Thyroid gland (tissue), 4 donors: Measurements from ENCODE around the gene TNIK. TPM values are rescaled to one million over a fixed set of nuclear protein-coding genes. Genes with fewer than 3 reads are reported as not detected.

Experiments used
- DNase-seq, 2 donors: peaks; one replicate each; pipeline ENCODE4 v3.0.0-alpha.2; 2019
- H3K27ac ChIP-seq, 3 donors: fragments of 200-600 bp; sonication (generic); 1 replicate in 2 of 3; 2 replicates in 1 of 3; pipeline ENCODE4 v1.5.1; 2016 to 2019; ENCODE audit warnings: mild to moderate bottlenecking in 1 of 3, moderate library complexity in 1 of 3
- H3K27me3 ChIP-seq: fragments of 200-600 bp; sonication (generic); one replicate; pipeline ENCODE4 v1.5.1; 2019
- H3K36me3 ChIP-seq, 2 donors: fragments of 200-600 bp; sonication (generic); one replicate each; pipeline ENCODE4 v1.5.1; 2016 to 2019
- H3K4me1 ChIP-seq, 2 donors: fragments of 200-600 bp; sonication (generic); one replicate each; pipeline ENCODE4 v1.5.1; 2017 to 2019
- H3K4me3 ChIP-seq, 3 donors: fragments of 200-600 bp; sonication (generic); replicated peaks in 1 of 3; 1 replicate in 2 of 3; 2 replicates in 1 of 3; pipeline ENCODE4 v1.5.1; 2016; ENCODE audit warnings: mild to moderate bottlenecking in 1 of 3
- H3K9me3 ChIP-seq: fragments of 200-600 bp; sonication (generic); one replicate; pipeline ENCODE4 v1.5.1; 2017
- CTCF ChIP-seq, 6 experiments: fragments of 200-600 bp in 3 of 6; fragments of 450-650 bp in 3 of 6; sonication (generic) in 3 of 6; IDR thresholded peaks; one replicate each; pipeline ENCODE4 v1.5.1; 2016 to 2019; ENCODE audit warnings: antibody characterized with exemption in 6 of 6, mild to moderate bottlenecking in 2 of 6, inconsistent platforms in 1 of 6, moderate library complexity in 1 of 6
- POLR2A ChIP-seq, 2 donors: fragments of 450-650 bp; IDR thresholded peaks; one replicate each; pipeline ENCODE4 v1.6.1; 2017; ENCODE audit warnings: antibody characterized with exemption in 2 of 2, mild to moderate bottlenecking in 2 of 2, moderate library complexity in 1 of 2
- WGBS, 2 donors: methylation state at CpG; one replicate each; pipeline ENCODE4 v1.1.5; 2017; 5-methylcytosine and 5-hydroxymethylcytosine counted together
- intact Hi-C: fragments of 100-400 bp; cut with DNase I; formaldehyde crosslinking; loops from one replicate; pipeline ENCODE4 v1.15.1; 2023
- total RNA-seq, 4 donors: library from RNA; depleted of rRNA; stranded (reverse); fragments of >200 nt; gene quantifications; one replicate each; pipeline ENCODE4 v1.2.3, GENCODE V29; 2016

Gene TNIK
- total RNA-seq, 4 donors from 2014 or later = 29.7 to 84.1 (median 48.9) TPM

- intact Hi-C loops = no loop called here
- no peak for DNase-seq
- Histone ChIP-seq H3K27ac (no peak overlapping the region), H3K4me3 (no peak overlapping the region), H3K9me3 (no peaks in the 10 kb centered on the region), H3K27me3 (no peaks in the 10 kb centered on the region), H3K36me3 (no peaks in the 10 kb centered on the region), H3K4me1 (no peaks in the 10 kb centered on the region)
- TF ChIP-seq POLR2A (IDR thresholded peaks at IDR 0.05) (no peak), CTCF (IDR thresholded peaks at IDR 0.05) (no peak)
- 90 to 96% methylated on average over 3 of the region's 3 CpGs for WGBS, 2 donors
These were observed 42.4 kb downstream of the TNIK start for GRCh38 chr3:171417813-171418212.

- Histone ChIP-seq H3K36me3 (no peaks in the 10 kb centered on the region), H3K27ac (no peak overlapping the region), H3K9me3 (no peaks in the 10 kb centered on the region), H3K4me1 (no peaks in the 10 kb centered on the region), H3K27me3 (no peaks in the 10 kb centered on the region), H3K4me3 (no peak overlapping the region)
- intact Hi-C loops = no loop called here
- TF ChIP-seq CTCF (IDR thresholded peaks at IDR 0.05) = no peak
- TF ChIP-seq POLR2A (IDR thresholded peaks at IDR 0.05) = no peak
- 91 to 96% methylated on average over 1 of the region's 1 CpG for WGBS, 2 donors
- DNase-seq = no peak
These were observed 43.1 kb downstream of the TNIK start for GRCh38 chr3:171417137-171417536.

- Histone ChIP-seq H3K9me3 (no peaks in the 10 kb centered on the region), H3K27ac (no peak overlapping the region), H3K36me3 (no peaks in the 10 kb centered on the region), H3K27me3 (no peaks in the 10 kb centered on the region), H3K4me1 (no peaks in the 10 kb centered on the region), H3K4me3 (no peak overlapping the region)
- no peak for DNase-seq
- TF ChIP-seq POLR2A (IDR thresholded peaks at IDR 0.05) = no peak
- intact Hi-C loops = no loop called here
- WGBS, 2 donors = 93 to 95% methylated on average over 2 of the region's 2 CpGs
These were observed 43.5 kb downstream of the TNIK start for GRCh38 chr3:171416666-171417065.

GRCh38 chr3:171416061-171416460 lies 44.1 kb downstream of the TNIK start:
- H3K36me3 ChIP-seq = no peaks in the 10 kb centered on the region
- H3K9me3 ChIP-seq = no peaks in the 10 kb centered on the region
- H3K4me1 ChIP-seq = no peaks in the 10 kb centered on the region
- intact Hi-C loops = no loop called here
- H3K4me3 ChIP-seq = no peak overlapping the region
- no peak for DNase-seq
- TF ChIP-seq POLR2A (IDR thresholded peaks at IDR 0.05) (no peak), CTCF (IDR thresholded peaks at IDR 0.05) (no peak)
- no peak overlapping the region for H3K27ac ChIP-seq
- WGBS, 2 donors = 87 to 92% methylated on average over 5 of the region's 5 CpGs
- H3K27me3 ChIP-seq = no peaks in the 10 kb centered on the region

GRCh38 chr3:171415070-171415469 lies 45.1 kb downstream of the TNIK start:
- no peak overlapping the region for H3K4me3 ChIP-seq
- no peak for DNase-seq
- no peaks in the 10 kb centered on the region for H3K27me3 ChIP-seq
- 88 to 91% methylated on average over 2 of the region's 2 CpGs for WGBS, 2 donors
- TF ChIP-seq CTCF (IDR thresholded peaks at IDR 0.05) = no peak
- no peak for TF ChIP-seq POLR2A (IDR thresholded peaks at IDR 0.05)
- H3K4me1 ChIP-seq = no peaks in the 10 kb centered on the region
- intact Hi-C loops = no loop called here
- no peak overlapping the region for H3K27ac ChIP-seq
- H3K36me3 ChIP-seq = no peaks in the 10 kb centered on the region
- H3K9me3 ChIP-seq = no peaks in the 10 kb centered on the region

- intact Hi-C loops = no loop called here
- no peaks in the 10 kb centered on the region for H3K9me3 ChIP-seq
- no peak overlapping the region for H3K27ac ChIP-seq
- no peak overlapping the region for H3K4me3 ChIP-seq
- H3K4me1 ChIP-seq = no peaks in the 10 kb centered on the region
- WGBS, 2 donors = 92 to 93% methylated on average over 1 of the region's 1 CpG
- DNase-seq = no peak
- H3K36me3 ChIP-seq = no peaks in the 10 kb centered on the region
- no peak for TF ChIP-seq CTCF (IDR thresholded peaks at IDR 0.05)
- H3K27me3 ChIP-seq = no peaks in the 10 kb centered on the region
These were observed 47.7 kb downstream of the TNIK start for GRCh38 chr3:171412473-171412872.
